Type B pancreatic cell (in vitro differentiated cells): ENCODE data around the gene MOB3B. TPM values are rescaled to one million over a fixed set of nuclear protein-coding genes. Genes with fewer than 3 reads are reported as not detected.

Experiments used
- DNase-seq: peaks from one replicate; pipeline ENCODE4 v3.0.0; 2021; ENCODE audit warnings: mixed read lengths; ENCODE audit not compliant: unreplicated experiment; ENCODE audit errors: extremely low spot score
- H3K27ac Mint-ChIP-seq: 2 replicates; pipeline ENCODE4 v1.8.0; 2021; ENCODE audit warnings: mild to moderate bottlenecking, mixed read lengths
- H3K27me3 Mint-ChIP-seq: 2 replicates; pipeline ENCODE4 v1.8.0; 2021; ENCODE audit warnings: mixed read lengths
- H3K36me3 Mint-ChIP-seq: 2 replicates; pipeline ENCODE4 v1.8.0; 2021; ENCODE audit warnings: mixed read lengths
- H3K4me1 Mint-ChIP-seq: one replicate; pipeline ENCODE4 v1.8.0; 2021; ENCODE audit warnings: mixed read lengths; ENCODE audit not compliant: unreplicated experiment
- H3K4me3 Mint-ChIP-seq: 2 replicates; pipeline ENCODE4 v1.8.0; 2021; ENCODE audit warnings: mild to moderate bottlenecking, mixed read lengths
- H3K9me3 Mint-ChIP-seq: 2 replicates; pipeline ENCODE4 v1.8.0; 2021; ENCODE audit warnings: mixed read lengths
- CTCF ChIP-seq: fragments of 200-600 bp; sonication (generic); conservative IDR thresholded peaks from 2 replicates; pipeline ENCODE4 v1.5.0; 2021; ENCODE audit warnings: antibody characterized with exemption, mild to moderate bottlenecking
- total RNA-seq: library from RNA; stranded (reverse); gene quantifications from 2 replicates; pipeline ENCODE4 v1.2.1, GENCODE V29; 2021; ENCODE audit warnings: low replicate concordance

MOB3B gene
- total RNA-seq, 1 donor from 2014 or later: 27.5 TPM

GRCh38 chr9:27572061-27572460, 42.4 kb upstream of the MOB3B start:
- peaks cover 8% of the 10 kb centered on the region for H3K27me3 Mint-ChIP-seq
- no peaks in the 10 kb centered on the region for H3K9me3 Mint-ChIP-seq
- peak overlapping the region; percentile 100 for H3K27ac Mint-ChIP-seq
- H3K4me1 Mint-ChIP-seq: peaks cover 12% of the 10 kb centered on the region
- no peak for DNase-seq
- no peaks in the 10 kb centered on the region for H3K36me3 Mint-ChIP-seq
- H3K4me3 Mint-ChIP-seq: peak overlapping the region; percentile 99
- TF ChIP-seq CTCF: no peak

- H3K9me3 Mint-ChIP-seq: no peaks in the 10 kb centered on the region
- H3K27ac Mint-ChIP-seq: no peak overlapping the region
- DNase-seq: no peak
- peaks cover 4% of the 10 kb centered on the region for H3K36me3 Mint-ChIP-seq
- peaks cover 8% of the 10 kb centered on the region for H3K27me3 Mint-ChIP-seq
- no peak for TF ChIP-seq CTCF
- peaks cover 16% of the 10 kb centered on the region for H3K4me1 Mint-ChIP-seq
- H3K4me3 Mint-ChIP-seq: peak overlapping the region; percentile 23
These were observed 41.4 kb upstream of the MOB3B start for GRCh38 chr9:27571011-27571410.

GRCh38 chr9:27569406-27569805, 39.8 kb upstream of the MOB3B start:
- H3K27me3 Mint-ChIP-seq: peaks cover 8% of the 10 kb centered on the region
- H3K4me3 Mint-ChIP-seq: no peak overlapping the region
- no peak for DNase-seq
- no peak overlapping the region for H3K27ac Mint-ChIP-seq
- peaks cover 16% of the 10 kb centered on the region for H3K4me1 Mint-ChIP-seq
- TF ChIP-seq CTCF: no peak
- H3K36me3 Mint-ChIP-seq: peaks cover 4% of the 10 kb centered on the region
- no peaks in the 10 kb centered on the region for H3K9me3 Mint-ChIP-seq

- DNase-seq: no peak
- H3K36me3 Mint-ChIP-seq: peaks cover 12% of the 10 kb centered on the region
- no peaks in the 10 kb centered on the region for H3K27me3 Mint-ChIP-seq
- no peak overlapping the region for H3K27ac Mint-ChIP-seq
- no peak for TF ChIP-seq CTCF
- no peaks in the 10 kb centered on the region for H3K9me3 Mint-ChIP-seq
- H3K4me3 Mint-ChIP-seq: no peak overlapping the region
- peaks cover 13% of the 10 kb centered on the region for H3K4me1 Mint-ChIP-seq
These were observed 36.5 kb upstream of the MOB3B start for GRCh38 chr9:27566118-27566517.

- no peak for DNase-seq
- H3K27ac Mint-ChIP-seq: no peak overlapping the region
- H3K9me3 Mint-ChIP-seq: no peaks in the 10 kb centered on the region
- no peaks in the 10 kb centered on the region for H3K27me3 Mint-ChIP-seq
- H3K4me1 Mint-ChIP-seq: peaks cover 13% of the 10 kb centered on the region
- no peak overlapping the region for H3K4me3 Mint-ChIP-seq
- H3K36me3 Mint-ChIP-seq: peaks cover 12% of the 10 kb centered on the region
- TF ChIP-seq CTCF: no peak
These were observed 36.1 kb upstream of the MOB3B start for GRCh38 chr9:27565696-27566095.

GRCh38 chr9:27564670-27565069, 35.1 kb upstream of the MOB3B start:
- peaks cover 13% of the 10 kb centered on the region for H3K4me1 Mint-ChIP-seq

More at GRCh38 chr9:27564670-27565069, 35.1 kb upstream of the MOB3B start:
- TF ChIP-seq CTCF: no peak
- Mint-ChIP-seq H3K27me3 (no peaks in the 10 kb centered on the region), H3K4me3 (no peak overlapping the region), H3K27ac (no peak overlapping the region), H3K36me3 (peaks cover 12% of the 10 kb centered on the region), H3K9me3 (no peaks in the 10 kb centered on the region)
- DNase-seq: no peak
